HG02840 (cell line): ENCODE results near the gene CEP104.

Experiments
- ATAC-seq: cut with Tn5 transposase; IDR thresholded peaks from one replicate; pipeline ENCODE4 v1.9.1; 2021; ENCODE audit warnings: mild to moderate bottlenecking, moderate library complexity, moderate number of reproducible peaks; ENCODE audit not compliant: unreplicated experiment, low FRiP score

Gene CEP104

DNA sequence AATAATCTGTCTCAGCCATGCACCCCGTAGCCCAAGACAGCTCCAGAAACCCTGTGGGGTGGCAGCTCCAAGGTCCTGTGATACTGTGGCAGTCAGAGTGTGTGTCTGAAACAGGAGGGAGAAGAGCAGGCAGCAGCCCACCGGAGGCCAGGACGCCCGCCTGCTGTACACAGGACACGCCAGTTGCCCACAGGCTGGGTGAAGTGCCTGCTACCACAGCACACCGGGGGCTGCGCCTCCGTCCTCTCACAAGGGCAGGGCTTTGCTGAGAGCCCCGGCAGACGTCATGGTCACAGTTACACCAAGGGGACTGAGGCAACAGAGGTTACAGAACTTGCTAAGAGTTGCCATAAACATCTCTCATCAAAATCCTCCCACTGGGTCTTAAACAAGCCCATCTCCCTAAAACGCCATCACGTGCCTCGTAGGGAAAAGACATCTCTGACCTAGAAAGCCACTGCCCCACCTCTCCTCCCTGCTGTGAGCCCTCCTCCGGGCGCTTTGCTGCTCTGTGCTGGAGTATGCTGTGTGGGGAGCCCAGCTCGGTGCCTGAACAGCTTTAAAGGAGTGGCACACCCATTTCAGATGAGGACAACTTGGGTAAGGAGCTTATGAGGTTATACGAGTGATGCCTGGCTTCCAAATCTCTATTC lies 37.7 kb upstream of the CEP104 start:
- ATAC-seq: no peak

DNA sequence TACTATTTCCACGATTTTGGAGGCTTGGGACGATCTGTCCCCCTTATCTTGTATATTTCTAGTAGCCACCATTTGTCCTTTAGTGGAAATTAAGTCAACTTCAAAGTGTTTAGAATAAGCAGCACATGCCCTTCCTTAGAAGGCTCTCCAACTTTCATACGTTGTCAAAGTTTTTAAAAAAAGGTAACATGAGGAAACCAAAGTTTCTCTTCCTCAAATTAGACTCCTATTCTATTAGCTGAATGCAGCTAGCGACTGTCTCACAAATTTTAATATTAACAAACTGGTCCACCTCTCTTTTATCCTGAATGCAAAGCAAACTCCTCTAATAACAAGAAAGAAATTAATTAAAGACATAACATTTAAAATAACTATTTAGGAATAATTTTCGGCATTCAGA lies 36.2 kb upstream of the CEP104 start:
- no peak for ATAC-seq

DNA sequence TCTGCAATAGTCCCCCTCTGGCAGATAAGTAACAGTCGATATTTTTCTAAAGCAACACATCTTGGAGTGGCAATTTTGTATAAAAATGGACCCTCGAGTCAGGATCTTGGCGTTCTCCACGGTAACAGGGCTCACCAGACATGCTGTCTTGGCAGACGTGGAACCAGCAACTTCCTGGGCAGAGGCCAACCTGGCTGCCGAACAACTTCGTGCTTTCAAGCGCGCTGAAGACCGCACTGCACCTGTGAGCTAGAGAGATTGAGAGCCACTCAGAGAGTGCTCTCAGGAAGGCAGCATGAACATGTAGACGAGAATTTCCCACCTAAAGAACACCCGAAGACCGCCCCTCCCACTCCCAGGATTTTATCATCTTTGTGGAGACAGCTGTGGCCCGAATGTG lies 35.7 kb upstream of the CEP104 start:
- no peak for ATAC-seq

DNA sequence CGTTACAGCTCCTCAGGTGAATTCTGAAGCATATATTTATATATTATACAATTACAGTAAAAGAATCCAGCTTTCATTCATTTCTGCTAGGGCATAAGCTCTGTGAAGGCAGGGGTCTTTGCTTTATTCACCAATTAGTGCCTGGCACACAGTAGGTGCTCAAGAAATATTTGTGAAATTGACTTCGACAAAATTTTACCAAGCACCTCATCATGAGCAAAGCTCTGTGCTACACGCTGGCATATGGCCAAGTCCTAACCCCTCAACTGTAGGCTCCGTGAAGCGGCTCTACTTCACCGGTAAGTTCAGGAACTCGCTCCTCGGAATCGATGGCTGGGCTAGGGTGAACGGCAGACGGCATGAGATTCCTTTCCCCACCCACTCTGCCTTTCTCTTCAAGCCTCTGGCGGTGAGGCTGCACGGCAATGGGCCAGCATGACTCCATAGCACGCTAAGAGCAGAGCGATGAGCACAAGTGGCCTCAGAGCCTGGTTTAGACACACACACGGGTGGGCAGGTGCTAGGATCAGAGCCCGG lies 34.4 kb upstream of the CEP104 start:
- ATAC-seq: no peak

DNA sequence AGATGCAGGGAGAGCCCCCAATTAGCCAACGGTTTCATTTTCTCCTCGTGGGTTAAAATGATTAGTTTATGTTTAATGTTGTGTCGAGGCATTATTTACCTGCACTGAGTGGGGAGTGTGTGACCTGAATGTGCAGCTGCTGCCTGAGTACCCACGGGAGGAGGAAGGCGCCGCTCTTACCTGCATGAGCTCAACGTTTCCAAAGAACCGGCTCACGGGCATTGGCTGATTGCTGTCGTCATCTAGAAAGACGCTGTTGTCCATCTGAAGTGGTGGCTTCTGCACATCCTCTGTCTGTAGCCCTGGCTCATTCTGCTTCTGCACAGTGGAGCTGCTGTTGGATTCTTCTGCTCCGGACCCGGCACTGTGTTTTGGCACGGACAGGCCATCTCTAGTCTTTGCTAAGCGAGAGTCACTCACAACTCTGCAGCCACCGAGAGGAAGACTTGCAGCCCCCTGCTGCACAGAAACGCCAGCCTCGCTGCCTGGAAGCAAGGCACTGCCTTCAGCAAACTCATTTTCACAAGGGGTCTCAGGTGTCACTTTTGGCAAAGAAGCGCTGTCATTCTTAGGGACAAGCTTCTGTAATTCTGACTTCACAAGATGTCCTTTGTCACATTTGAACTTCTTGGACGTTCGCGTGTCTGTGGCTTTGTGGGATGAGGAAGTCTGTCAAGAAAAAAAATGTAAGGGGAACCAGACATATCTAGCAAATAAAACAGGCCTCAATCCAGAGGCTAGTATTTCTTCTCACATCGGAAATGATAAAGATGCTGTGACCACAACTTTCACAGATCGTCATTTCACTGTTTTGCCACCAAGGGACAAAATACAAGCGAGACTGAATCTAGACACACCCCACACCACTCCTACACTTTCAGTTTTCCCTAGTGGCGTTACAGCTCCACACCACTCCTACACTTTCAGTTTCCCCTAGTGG lies 33.6 kb upstream of the CEP104 start:
- ATAC-seq: no peak

DNA sequence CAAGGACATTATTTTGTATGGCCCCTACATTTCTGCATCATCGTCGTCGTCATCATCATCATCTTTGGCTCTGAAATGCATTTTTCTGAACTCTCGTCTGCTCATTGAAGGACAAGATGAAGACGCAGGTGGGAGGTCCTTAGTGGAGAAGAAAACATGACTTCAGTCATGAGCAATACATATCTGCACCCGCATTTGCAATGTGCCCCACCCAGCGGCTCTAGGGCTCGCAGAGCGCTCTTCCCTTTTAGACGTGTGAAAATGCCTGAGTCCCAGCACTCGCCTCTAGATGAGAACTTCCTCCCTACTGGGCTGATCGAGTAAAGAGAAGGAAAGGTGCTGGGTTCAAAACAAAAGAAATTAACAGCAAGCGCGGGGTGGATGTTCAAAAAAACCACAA lies 32.9 kb upstream of the CEP104 start:
- ATAC-seq: no peak

DNA sequence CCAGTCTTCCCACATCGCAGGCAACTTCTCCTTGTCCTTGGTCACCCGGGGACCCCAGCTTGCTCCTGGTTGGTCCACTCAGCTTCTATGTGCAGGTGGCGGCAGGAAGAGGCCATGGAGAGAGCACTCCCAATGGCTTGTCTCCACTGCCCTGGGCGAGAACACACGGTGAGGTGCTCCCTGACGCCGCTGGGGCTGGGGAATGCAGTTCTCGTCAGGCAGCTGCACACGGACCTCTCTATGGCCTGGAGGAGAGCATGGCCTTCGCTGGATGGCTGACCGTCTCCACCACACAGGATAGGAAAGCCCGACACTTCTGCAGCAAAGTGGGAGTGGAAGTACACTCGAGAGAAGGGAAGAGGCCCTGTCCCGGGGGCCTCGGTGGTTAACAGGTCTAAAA lies 31.3 kb upstream of the CEP104 start:
- no peak for ATAC-seq

DNA sequence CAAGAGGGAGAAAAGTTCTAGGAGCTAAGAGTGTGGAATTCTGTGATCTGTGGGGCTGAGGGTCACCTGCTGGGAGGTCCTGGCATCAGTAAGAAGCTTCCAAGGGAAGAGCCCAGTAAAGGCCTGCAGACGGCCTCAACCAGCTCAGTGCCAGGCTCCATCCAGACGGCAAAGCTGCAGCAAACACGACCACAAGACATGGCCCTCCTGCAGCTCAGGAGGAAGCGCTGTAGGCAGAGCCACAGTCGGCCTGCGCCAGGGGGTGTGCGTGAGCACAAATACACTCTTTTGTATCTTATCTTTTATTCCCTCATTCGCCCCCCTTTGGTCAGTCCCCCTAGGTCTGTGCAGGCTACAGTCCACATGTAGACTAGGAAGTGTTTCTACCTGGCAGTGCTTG lies 29.7 kb upstream of the CEP104 start:
- ATAC-seq: no peak

DNA sequence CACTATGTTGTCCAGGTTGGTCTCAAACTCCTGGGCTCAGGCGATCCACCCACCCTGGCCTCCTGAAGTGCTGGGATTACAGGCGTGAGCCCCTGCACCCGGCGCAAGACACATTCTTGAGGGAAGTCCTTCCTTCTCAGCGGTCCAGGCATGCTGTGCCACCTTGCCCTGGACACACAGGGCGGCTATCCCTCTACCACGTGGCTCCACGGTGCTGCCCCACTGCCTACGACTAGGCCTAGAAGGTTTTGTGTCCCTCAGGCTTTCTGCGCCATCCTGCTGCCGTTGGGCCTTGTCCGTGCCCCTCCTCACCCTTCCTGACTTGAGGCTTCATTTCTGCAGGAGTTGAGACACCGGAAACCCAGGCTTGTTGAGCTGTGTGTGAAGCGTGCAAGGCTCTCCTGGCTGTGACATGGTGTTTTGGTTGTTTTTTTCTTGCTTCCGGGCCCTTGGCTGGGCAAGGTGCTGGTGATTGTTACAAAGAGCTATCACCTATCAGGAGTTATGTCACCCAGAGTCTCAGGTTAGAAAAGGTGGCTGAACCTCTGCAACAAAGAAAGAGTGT lies 29.2 kb upstream of the CEP104 start:
- ATAC-seq: no peak

DNA sequence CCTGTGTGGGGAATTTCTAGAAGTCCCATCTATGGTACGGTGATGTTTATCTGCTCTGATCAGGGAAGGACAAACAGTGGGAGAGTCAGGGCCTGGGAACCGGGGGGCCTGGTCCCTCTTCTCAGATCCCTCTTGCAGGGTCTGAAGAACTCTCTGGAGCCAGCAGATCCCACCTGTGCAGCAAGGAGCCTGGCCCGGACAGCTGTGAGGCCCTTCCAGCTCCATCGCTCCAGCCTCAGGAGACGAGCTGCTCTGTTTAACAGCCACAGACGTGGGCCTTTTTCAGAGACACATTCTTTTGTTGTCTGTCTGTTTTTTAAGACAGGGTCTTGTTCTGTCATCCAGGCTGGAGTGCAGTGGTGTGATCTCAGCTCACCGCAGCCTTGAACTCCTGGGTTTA lies 28.6 kb upstream of the CEP104 start:
- no peak for ATAC-seq

DNA sequence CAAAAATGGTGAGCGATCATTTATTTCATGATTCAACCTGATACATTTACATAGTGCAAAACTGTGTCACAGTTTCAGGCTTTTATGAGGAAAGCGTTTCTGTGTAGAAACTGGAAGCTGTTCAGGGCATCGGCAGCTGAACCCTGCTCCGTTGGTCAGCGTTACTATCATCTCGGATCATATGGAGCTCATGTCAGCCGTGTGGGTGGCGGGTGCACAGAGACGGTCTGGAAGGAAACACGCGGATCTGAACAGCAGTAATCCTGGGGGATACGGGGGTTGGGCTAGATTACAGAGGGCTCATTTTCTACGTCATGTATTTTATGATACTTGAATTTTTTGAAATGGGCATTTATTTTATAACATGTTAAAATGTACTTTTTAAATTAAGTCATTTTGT lies 28.0 kb upstream of the CEP104 start:
- no peak for ATAC-seq

DNA sequence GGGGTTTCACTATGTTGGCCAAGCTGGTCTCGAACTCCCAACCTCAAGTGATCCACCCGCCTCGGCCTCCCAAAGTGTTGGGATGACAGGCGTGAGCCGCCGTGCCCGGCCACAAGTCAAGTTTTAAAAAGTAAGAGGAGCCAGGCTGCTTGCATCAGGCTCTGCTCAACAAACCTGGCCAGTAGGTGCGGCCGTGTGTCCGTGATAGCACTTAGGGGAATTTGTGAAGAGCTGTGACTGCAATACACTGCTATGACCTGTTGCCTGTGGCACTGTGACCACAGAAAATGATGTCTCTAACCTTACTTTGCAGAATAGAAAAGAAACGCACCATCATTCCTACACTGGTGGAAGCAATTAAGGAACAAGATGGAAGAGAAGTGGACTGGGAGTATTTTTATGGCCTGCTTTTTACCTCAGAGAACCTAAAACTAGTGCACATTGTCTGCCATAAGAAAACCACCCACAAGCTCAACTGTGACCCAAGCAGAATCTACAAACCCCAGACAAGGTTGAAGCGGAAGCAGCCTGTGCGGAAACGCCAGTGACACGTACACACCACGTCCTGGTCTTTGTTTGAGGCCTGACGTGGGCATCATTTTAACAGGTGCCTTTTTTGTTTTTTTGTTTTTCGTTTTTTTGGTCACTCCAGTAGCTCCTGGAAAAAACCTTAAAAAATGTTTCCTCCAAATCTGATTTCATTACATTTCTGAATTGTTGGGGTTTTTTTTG lies 26.3 kb upstream of the CEP104 start:
- no peak for ATAC-seq

DNA sequence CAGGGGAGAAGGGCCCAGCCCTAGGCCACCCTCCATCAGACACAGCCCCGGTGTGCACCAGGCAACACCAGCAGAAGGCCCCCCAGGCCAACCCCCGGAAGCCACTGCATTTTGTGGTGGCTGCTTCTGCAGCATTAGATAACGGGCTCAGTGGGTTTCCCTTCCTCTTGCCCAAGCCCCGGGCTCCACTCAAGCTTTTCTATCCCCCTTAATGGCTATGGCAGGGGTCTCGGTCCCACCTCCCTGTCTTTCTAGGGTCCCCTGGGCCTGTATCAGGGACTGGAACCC lies 24.1 kb upstream of the CEP104 start:
- no peak for ATAC-seq

DNA sequence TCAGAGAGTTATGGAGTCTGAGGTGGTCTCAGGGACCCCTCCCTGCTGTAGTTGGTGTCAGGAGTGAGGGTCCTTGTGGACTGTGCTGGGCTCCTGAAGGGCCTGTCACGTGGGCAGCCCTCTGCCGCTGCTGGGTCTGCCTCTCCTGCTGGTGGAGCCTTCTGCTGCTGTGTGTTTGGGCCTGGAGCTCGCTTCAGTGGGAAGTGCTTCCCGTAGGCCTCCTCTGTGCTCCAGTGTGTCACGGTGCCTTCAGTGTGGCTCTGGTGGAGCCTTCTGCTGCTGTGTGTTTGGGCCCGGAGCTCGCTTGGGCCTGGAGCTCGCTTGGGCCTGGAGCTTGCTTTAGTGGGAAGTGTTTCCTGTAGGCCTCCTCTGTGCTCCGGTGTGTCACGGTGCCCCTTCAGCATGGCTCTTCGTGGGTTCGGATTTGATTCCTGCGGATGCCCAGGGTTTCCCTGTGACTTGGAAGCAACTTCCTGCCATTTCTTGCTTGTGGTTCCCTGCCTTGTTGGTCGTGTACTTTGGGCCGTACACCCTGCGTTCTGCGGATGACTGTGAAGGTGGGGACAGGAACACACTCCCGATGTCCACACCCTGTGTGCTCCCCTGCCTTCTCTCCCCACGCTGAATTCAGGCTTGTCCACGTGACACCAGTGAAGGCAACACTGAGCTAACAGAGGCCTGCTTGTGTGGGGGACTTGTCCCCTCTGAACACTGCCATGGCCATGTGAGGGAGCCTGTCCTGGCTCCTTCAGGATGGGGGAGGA lies 23.6 kb upstream of the CEP104 start:
- no peak for ATAC-seq

DNA sequence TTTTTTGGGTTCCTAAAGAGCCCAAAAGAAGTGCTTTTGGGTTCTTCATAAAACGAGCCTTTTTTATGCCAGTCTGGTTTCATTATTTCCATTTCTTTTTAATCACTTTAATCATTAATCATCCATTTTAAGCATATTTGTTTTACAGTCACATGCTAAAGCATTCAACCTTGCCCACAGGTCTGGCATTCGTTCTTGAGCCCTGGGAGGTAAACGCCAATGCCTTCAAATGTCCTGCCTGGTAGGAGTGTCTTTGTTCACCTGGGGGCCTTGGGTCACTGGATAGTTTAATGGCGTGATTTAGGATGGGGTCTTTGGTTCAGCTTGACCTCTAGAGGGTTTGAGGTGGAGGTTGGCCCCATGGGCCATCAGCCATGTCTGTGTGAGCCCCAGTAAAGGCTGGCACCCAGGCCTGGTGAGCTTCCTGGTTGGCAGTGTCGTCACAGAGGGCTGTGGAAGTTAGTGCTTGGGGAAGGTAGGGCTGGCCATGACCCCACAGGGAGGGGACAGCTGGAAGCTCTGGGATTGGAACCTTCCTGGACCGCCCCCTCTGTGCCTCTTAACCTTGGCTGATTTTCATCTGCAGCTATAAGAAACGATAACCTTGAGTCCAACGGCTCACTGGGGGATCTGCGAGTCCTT lies 22.9 kb upstream of the CEP104 start:
- no peak for ATAC-seq

DNA sequence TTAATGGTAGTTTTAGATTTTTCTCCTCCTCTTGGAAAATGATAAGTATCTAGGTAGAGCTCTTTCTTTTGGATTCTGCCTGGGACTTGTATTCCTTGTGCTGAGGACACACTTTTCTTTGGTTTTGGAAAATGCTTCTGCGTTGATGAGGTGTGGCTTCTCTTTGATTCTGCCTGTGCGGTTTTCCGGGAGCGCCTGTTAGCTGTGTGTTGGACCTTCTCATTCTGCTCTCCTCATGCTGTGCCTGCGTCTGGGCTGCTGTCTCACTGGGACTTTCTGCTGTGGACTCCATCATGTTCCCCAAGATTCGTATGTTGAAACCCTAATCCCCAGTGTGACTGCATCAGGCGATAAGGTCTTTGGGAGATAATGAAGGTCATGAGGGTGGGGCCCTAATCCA lies 22.1 kb upstream of the CEP104 start:
- ATAC-seq: no peak

DNA sequence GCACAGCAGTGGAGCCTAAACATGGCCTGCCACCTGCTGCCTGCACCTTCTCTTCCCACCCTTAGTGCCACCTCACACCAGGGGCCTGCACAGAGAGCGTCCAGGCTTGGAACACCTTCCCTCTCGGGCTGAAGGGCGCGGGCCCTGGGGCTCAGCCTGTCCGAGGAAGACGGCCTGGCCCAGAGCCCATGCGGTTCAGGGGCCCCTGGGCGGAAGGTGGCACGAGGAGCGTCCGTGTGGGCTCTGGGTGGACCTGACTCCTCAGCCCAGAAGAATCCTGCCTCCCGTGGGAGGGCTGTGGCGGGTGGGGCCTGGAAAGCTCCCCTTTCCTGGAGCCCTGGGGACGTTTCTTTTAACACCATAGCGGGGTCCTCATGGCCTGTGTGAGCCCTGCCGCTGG lies 19.7 kb upstream of the CEP104 start:
- ATAC-seq: no peak

DNA sequence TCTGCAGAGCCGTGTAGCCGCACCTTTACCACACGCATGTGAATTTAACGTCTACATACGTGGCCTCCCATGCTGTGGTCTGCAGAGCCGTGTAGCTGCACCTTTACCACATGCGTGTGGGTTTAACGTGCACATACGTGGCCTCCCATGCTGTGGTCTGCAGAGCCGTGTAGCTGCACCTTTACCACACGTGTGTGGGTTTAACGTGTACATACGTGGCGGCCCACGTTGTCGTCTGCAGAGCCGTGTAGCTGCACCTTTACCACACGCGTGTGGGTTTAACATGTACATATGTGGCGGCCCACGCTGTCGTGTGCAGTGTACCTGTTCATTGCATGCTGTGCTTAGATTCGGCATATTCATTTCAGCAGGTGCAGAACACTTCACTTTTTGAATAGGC lies 17.7 kb upstream of the CEP104 start:
- no peak for ATAC-seq

DNA sequence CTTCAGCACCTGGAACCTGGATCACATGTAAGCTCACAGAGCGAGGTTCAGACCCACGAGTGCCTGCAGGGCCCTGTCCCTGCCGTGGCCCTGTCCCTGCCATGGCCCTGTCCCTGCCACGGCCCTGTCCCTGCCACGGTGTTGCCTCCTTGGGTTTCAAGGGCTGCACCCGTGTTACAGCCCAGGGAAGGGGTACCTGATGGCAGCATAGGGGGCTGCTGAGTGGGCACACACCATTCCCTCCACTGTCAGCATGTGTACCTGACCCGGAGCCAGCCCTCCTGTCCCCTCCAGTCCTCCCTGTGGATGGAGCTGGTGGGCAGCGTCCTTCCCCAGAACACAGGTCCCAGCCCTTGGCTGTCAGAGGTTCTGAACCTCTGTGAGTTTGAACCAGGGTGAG lies 15.5 kb upstream of the CEP104 start:
- no peak for ATAC-seq

DNA sequence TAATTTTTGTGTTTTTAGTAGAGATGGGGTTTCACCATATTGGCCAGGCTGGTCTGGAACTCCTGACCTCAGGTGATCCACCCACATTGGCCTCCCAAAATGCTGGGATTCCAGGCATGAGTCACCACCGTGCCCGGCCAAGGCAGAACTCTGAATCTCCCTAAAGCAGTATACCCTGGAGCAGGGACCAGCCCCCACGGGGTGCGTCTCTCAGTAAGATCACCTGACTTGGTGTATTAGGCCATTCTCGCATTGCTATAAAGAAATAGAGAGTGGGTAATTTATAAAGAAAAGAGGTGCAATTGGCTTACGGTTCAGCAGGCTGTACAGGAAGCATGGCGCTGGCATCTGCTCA lies 14.4 kb upstream of the CEP104 start:
- no peak for ATAC-seq
